A673 (cell line): ENCODE measurements around the gene SSTR1.

ENCODE experiments used
- CTCF ChIP-seq: fragments of 300-800, 200-600 bp; sonication (generic); conservative IDR thresholded peaks from 2 replicates; pipeline ENCODE4 v1.5.1; 2017; ENCODE audit warnings: low read depth, mild to moderate bottlenecking, antibody characterized with exemption, low read length, moderate library complexity, mixed read lengths
- EZH2 ChIP-seq: fragments of 200-600 bp; sonication (generic); IDR thresholded peaks from 2 replicates; pipeline ENCODE4 v1.6.1; 2017; ENCODE audit warnings: borderline replicate concordance, low read depth, mild to moderate bottlenecking, mixed read lengths, antibody characterized with exemption, low read length; ENCODE audit not compliant: poor library complexity, severe bottlenecking

GRCh38 chr14:38187528-38187927 lies 20.2 kb upstream of the SSTR1 start:
- no peak for TF ChIP-seq CTCF
- no peak for TF ChIP-seq EZH2
